ENCODE results near the gene CTRL.

Gene CTRL

GRCh38 chr16:67909056-67909742 lies 22.5 kb downstream of the CTRL start:
- TF ChIP-seq GATA3 (IDR thresholded peaks at IDR 0.05; ENCODE audit: low read depth, low read length), result no peak
- no peak for TF ChIP-seq GATA2 (IDR thresholded peaks at IDR 0.05; ENCODE audit: low read depth, low read length)

- no peak for TF ChIP-seq GATA3 (IDR thresholded peaks at IDR 0.05; ENCODE audit: low read depth, low read length)
Measured at GRCh38 chr16:67907397-67908180, 24.1 kb downstream of the CTRL start.

- TF ChIP-seq GATA3 (IDR thresholded peaks at IDR 0.05; ENCODE audit: low read depth, low read length) (no peak), GATA2 (IDR thresholded peaks at IDR 0.05; ENCODE audit: low read depth, low read length) (no peak)
Measured at GRCh38 chr16:67902831-67903230, 28.8 kb downstream of the CTRL start.

GRCh38 chr16:67901734-67902133 lies 29.9 kb downstream of the CTRL start:
- TF ChIP-seq GATA2 (IDR thresholded peaks at IDR 0.05; ENCODE audit: low read depth, low read length) (no peak), GATA3 (IDR thresholded peaks at IDR 0.05; ENCODE audit: low read depth, low read length) (no peak)

GRCh38 chr16:67897231-67897630 lies 34.4 kb downstream of the CTRL start:
- TF ChIP-seq GATA3 (IDR thresholded peaks at IDR 0.05; ENCODE audit: low read depth, low read length) (no peak), GATA2 (IDR thresholded peaks at IDR 0.05; ENCODE audit: low read depth, low read length) (no peak)

GRCh38 chr16:67893743-67894399 lies 37.8 kb downstream of the CTRL start:
- TF ChIP-seq GATA3 (IDR thresholded peaks at IDR 0.05; ENCODE audit: low read depth, low read length), result no peak
- TF ChIP-seq GATA2 (IDR thresholded peaks at IDR 0.05; ENCODE audit: low read depth, low read length), result no peak

- TF ChIP-seq GATA2 (IDR thresholded peaks at IDR 0.05; ENCODE audit: low read depth, low read length) (no peak), GATA3 (IDR thresholded peaks at IDR 0.05; ENCODE audit: low read depth, low read length) (no peak)
Measured at GRCh38 chr16:67892899-67893742, 38.5 kb downstream of the CTRL start, which contains the start of gene PSKH1. TSS of gene PSKH1 (plus strand) at chr16:67893254. CDS start at chr16:67908750, 15,496 bp downstream.

- TF ChIP-seq GATA2 (IDR thresholded peaks at IDR 0.05; ENCODE audit: low read depth, low read length) (no peak), GATA3 (IDR thresholded peaks at IDR 0.05; ENCODE audit: low read depth, low read length) (no peak)
Measured at GRCh38 chr16:67892375-67892774, 39.3 kb downstream of the CTRL start.

- TF ChIP-seq GATA3 (IDR thresholded peaks at IDR 0.05; ENCODE audit: low read depth, low read length), result no peak
- TF ChIP-seq GATA2 (IDR thresholded peaks at IDR 0.05; ENCODE audit: low read depth, low read length), result no peak
Measured at GRCh38 chr16:67888331-67888730, 43.3 kb downstream of the CTRL start.

GRCh38 chr16:67886387-67886786 lies 45.3 kb downstream of the CTRL start:
- TF ChIP-seq GATA2 (IDR thresholded peaks at IDR 0.05; ENCODE audit: low read depth, low read length), result no peak
- no peak for TF ChIP-seq GATA3 (IDR thresholded peaks at IDR 0.05; ENCODE audit: low read depth, low read length)

GRCh38 chr16:67885976-67886375 lies 45.7 kb downstream of the CTRL start:
- TF ChIP-seq GATA3 (IDR thresholded peaks at IDR 0.05; ENCODE audit: low read depth, low read length) (no peak), GATA2 (IDR thresholded peaks at IDR 0.05; ENCODE audit: low read depth, low read length) (no peak)

- TF ChIP-seq GATA2 (IDR thresholded peaks at IDR 0.05; ENCODE audit: low read depth, low read length), result no peak
- TF ChIP-seq GATA3 (IDR thresholded peaks at IDR 0.05; ENCODE audit: low read depth, low read length), result no peak
Measured at GRCh38 chr16:67885545-67885944, 46.1 kb downstream of the CTRL start.

- TF ChIP-seq GATA2 (IDR thresholded peaks at IDR 0.05; ENCODE audit: low read depth, low read length) (no peak), GATA3 (IDR thresholded peaks at IDR 0.05; ENCODE audit: low read depth, low read length) (no peak)
Measured at GRCh38 chr16:67884684-67885083, 47.0 kb downstream of the CTRL start, which contains the start of gene NRN1L. TSS of gene NRN1L (plus strand) at chr16:67884885. CDS start at chr16:67884904, 19 bp downstream.

- TF ChIP-seq GATA3 (IDR thresholded peaks at IDR 0.05; ENCODE audit: low read depth, low read length) (no peak), GATA2 (IDR thresholded peaks at IDR 0.05; ENCODE audit: low read depth, low read length) (no peak)
Measured at GRCh38 chr16:67883872-67884261, 47.8 kb downstream of the CTRL start.

Data from SH-SY5Y (cell line).